CD4-positive, alpha-beta T cell treated with Interleukin-17A for 1 hour (primary cell): ENCODE results near the gene LOXL3.
"Not testable (repeated sequence)": the region's sequence is repeated elsewhere in the genome, so short reads cannot be mapped to it uniquely, and the experiment has no call there.

Source experiments
- DNase-seq: peaks from one replicate; pipeline ENCODE4 v3.0.0-alpha.2; 2020

The LOXL3 gene

DNA sequence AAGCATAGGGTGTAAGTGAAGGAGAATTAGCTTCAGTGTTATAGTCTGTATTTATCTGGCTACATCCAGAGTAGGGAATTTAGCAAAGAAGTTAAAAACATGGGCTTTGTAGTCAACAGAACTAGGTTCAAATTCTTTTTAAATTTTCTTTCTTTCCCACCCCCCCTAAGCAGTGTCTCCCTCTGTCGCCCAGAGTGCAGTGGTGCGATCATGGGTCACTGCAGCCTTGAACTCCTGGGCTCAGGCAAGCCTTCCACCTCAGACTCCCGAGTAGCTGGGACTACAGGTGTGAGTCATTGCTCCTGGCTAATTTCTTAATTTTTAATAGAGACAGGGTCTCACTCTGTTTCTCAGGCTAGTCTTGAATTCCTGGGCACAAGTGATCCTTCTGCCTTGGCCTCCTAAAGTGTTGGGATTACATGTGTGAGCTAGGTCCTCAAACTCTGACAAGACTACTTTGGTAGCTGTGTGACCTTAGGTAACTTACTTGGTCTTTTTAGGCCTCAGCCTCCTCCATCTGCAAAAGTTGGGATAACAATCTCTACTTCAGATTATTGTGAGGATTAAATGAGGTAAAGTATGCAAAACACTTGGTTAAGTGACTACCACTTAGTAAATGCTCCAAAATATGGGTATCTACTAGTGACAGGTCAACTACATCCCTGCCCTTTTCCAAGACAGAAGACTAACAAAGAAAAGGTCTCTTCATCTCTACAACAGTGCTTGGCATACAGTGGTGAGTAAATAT, 18.6 kb upstream of the LOXL3 start:
- no peak for DNase-seq

DNA sequence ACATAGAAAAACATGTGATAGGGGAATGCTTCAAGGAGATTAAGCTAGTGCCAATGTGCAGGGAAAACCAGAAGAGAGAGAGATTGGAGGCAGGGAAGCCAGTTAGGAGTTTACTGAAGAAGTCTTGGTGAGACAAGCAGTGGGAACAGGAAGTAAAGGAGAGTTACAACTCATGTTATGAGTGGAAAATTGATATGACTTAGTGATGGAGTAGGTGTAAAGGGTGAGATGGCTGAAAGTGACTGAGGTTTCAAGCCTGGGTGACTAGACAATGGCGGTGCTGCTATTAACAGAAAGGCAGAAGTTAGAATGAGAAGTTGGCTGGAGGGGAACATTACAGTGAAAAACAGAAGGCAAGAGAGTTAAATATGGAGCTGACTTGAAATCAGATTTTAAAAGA, 17.3 kb upstream of the LOXL3 start:
- no peak for DNase-seq

DNA sequence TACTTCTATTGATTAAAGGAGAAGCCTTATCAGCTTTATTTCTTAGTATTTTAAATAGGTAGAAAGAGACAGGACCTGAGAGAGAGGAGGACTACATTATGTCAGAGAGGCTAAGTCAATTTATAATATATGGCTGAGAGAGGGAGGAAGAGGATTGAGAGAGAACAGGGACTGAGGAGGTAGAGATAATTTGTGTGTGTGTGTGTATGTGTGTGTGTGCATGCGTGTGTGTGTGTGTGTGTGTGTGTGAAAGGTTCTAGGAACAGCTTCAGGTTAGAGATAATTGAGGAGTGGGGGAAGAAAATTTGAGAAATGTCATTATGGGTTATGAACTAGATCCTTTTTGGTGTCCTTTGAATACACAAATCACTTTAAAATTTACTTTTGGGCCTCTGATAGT, 15.9 kb upstream of the LOXL3 start:
- DNase-seq = no peak

DNA sequence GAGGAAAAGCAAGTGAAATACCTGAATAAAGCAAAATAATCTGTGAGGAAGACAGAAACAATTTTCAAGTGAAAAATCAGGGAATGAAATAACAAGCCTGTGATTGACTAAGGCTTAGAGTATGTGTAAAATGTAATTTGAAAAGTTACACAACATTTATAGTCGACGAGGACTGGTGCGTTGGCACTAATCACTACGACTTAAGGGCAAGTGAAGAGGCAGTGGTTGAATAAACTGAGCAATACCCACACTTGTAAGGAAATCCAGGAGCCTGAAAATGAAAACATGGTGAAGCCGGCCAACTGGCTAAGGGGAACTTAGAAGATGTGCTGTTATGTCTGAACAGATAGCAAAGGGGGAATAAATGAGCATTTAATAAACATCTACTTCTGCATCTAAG, 14.1 kb upstream of the LOXL3 start:
- no peak for DNase-seq

DNA sequence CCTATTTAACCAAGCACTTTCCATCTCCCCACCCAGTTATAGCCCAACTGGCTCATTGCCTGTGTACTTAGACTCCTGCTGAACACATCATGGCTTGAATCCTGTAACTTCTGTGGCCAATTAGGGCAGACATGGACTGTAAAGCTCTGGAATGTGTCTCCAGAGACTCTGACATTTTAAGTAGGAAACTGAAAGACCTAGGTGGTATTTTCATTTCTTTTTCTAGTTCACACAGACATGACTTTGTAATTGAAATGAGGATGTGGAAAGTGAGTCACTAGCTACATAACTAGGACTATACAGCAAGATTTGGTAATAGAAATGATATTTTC, 13.0 kb upstream of the LOXL3 start:
- DNase-seq = no peak

DNA sequence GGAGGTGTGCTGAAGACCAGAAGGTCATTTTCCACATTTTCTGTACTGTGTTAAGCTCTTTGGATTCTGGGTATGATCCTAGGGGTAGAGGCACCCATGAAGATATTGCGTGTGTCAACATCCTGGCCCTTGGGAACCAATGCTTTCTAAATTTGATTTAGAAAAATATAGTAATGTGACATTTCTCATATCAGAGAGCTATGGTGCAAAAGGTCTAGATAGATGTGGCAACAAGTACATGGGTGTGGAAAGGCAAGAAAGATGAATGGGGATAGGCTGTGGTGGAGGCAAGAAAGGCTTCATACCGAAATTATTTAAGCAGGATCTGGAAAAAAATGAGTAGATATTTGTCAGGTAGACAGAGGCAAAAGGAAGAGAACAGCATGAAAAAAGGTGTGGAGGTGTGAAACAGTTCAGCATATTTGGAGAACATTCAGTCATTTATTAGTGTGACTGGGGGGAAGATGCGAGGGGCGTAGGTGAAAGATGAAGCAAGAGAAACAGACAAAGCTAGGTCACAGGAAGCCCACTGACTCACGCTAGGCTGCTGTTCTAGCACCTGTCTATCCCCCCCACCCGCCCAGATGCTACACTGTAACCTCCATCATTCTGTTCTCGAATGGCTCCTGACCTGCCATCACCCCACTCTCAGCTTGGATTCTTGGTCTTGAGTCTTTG, 12.5 kb upstream of the LOXL3 start:
- no peak for DNase-seq

DNA sequence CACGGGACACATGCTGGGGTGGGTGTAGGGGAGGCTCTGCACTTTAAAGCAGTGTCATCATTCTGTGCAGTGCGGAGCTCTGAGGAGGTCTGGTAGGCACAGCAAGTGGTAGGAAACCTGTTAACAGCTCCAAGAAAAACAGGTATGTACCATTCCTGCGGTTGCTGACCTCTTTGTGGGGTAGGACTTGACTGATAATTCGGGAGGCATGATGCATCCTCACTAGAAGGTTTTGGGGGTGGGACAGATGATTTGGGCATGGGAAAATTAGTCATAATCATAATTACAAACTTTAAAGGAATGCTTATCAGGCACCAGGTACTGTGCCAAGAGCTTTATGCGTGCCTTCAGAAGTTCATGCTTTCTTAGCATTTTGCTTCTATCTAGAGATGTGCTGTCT, 10.5 kb upstream of the LOXL3 start:
- DNase-seq = no peak

DNA sequence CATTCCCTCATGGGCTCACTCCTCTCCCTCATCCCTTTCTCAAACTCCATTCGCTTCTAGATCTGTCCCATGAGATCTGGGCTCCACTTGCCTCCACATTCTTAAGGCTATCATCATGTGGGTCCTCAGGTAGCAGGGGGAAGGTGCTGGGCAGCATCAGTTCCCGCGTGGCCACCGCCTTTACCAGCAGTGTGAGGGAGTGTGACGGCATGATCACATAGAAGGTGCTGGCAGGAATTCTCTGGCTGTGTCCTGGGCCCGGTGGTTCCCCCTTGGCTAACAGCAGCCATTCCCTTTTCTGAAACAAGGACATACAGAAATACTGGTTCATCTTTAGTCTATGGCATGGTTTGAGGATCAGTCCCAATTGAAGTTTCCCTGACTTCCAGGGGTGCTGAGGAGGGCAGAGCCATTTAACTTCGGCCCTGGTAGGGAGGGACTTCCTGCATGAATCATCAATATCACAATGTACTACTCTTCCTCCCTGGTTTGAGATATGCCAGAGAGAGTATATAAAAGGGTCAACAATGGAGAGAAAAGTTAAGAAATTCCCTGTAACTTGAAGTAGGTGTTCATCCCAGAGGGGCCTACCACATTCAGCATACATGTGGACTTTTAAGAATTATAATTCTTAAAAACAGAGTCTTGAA, 8.5 kb upstream of the LOXL3 start:
- no peak for DNase-seq

DNA sequence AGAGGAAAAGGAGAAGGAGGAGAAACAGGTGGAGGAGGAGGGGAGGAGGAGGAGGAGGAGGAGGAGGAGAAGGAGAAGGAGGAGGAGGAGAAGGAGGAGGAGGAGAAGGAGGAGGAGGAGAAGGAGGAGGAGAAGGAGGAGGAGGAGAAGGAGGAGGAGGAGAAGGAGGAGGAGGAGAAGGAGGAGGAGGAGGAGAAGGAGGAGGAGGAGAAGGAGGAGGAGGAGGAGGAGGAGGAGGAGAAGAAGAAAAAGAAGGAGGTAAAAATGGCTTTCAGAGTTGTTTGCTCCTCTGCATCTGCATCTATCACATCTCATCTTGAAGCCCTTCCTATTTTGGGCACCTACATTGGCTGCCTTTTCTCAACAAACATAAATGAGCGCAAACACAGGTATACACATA, 7.3 kb upstream of the LOXL3 start:
- DNase-seq = not testable (repeated sequence)

DNA sequence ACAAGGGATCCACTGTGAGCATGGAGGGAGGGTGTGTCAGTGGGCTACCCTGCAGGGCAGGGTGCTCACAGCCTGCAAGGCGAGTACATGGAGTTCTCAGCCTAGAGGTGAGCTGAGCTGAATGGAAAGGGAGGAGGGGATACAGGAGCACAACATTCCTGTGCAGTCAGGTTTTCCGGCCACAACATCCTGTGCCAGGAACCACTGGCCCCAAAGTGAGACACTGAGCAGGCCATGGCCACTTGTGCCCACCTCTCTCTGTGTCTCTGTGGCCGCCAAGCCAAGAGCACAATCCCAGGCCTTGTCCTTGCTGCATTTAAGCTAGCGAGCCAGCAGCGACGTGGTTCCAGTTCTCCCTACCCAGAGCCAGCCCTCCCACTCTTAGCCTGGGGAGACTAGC, 6.8 kb upstream of the LOXL3 start:
- DNase-seq = no peak

DNA sequence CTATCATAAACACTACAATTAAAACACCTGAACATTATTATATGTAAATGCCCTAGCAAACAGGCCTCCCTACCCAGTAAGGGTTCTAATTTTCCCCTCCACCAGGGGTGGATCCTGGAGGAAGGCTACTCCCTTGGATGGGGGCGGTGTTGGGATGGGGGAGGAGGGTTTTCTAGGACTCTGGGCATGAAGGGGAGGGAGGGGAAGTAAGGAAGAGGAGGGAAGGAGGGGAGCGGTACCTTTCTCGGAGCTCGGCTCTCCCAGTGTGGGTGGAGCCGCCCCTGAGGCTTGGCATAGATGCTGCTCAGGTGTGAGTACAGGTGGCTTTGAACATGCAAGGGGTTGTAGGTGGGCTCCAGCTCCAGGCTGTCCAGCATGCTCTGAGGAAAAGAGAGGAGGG, 6.2 kb upstream of the LOXL3 start:
- no peak for DNase-seq

DNA sequence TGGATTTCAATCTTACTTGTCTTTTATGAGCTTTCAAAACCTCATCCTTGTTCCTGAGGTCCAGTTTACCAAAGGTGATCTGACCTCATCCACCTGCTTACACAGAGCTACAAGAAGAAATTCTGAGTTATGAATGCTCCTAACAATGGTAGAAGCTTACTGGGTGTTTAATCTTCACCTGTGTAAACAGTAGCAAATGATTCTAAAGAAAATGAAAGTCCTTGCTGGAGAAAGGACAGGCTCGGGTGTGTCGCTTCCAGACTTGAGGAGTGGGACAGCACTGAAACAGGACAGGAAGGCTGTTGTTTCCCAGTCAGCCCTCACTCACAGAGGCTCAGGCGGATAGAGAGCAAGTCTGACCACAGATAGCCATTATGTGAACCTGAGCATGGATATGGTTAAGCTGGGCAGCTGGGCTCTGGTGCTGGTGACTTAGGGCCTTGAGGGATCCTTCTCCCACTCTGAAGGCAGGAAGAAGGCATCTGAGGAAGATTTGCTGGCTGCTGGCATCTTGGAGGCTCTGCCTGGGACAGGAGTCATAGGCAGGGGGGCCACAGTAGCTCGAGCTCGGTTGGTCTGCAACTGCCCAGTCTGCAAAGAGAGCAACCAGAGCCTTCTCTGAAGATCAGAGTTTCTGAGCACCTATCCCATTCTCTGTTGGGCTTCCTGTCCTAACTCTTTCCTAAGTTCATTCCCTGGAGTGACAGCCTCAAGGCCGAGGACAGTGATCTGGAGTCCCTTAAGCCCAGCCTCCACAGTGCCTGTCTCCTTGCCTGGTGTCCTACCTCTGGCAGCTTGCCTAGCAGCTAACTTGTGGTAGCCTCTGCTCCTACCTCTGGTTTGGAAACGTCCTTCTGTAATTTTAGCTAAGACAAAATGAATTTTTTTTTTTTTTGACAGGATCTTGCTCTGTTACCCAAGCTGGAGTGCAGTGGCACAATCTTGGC, 4.8 kb upstream of the LOXL3 start:
- DNase-seq = no peak

DNA sequence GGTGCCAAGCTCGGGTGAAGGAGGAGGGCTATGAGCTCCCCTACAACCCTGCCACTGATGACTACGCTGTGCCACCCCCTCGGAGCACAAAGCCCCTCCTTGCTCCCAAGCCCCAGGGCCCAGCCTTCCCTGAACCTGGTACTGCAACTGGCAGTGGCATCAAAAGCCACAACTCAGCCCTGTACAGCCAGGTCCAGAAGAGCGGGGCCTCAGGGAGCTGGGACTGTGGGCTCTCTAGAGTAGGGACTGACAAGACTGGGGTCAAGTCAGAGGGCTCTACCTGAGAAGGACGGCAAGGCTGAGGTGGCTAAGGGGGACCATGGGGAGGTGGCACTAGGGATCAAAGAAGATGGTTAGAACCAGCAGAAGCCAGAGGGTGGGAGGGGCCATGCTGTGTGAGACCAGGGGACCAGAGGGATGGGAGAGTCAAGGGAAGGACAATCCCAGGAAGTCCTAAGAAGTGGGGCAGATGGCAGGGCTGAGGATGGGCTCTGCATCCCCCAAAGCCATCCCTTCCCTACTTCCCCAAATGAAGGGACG, 3.2 kb upstream of the LOXL3 start:
- no peak for DNase-seq

DNA sequence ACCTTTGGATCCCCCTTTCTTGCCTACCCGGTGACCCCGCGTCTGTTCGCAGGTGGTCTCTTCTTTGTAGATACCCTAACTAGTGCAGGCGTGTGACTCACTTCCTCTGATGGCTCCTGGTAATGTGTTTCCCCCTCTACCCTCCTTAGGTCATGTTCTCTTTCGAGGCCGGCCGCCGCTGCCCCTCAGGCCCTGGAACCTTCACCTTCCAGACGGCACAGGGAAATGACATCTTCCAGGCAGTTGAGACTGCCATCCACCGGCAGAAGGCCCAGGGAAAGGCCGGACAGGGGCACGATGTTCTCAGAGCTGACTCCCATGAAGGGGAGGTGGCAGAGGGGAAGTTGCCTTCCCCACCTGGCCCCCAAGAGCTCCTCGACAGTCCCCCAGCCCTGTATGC, 2.4 kb upstream of the LOXL3 start:
- no peak for DNase-seq

DNA sequence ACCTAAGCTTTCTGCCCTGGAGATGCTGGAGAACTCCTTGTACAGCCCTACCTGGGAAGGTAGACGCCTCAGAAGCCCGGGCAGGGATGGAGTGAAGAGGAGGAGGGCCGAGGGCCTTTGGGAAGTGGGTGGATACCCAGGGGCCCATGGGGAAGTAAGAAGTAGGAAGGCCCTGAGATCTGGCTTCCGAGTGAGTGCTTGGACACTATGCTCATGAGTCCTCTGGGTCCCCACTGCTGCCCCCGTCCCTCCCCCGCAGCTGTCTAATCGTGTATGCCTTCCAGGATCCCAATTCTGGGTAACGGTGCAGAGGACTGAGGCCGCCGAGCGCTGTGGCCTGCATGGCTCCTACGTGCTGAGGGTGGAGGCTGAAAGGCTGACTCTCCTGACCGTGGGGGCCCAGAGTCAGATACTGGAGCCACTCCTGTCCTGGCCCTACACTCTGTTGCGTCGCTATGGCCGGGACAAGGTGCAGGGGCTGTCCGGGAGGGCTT, 1.9 kb upstream of the LOXL3 start:
- no peak for DNase-seq

DNA sequence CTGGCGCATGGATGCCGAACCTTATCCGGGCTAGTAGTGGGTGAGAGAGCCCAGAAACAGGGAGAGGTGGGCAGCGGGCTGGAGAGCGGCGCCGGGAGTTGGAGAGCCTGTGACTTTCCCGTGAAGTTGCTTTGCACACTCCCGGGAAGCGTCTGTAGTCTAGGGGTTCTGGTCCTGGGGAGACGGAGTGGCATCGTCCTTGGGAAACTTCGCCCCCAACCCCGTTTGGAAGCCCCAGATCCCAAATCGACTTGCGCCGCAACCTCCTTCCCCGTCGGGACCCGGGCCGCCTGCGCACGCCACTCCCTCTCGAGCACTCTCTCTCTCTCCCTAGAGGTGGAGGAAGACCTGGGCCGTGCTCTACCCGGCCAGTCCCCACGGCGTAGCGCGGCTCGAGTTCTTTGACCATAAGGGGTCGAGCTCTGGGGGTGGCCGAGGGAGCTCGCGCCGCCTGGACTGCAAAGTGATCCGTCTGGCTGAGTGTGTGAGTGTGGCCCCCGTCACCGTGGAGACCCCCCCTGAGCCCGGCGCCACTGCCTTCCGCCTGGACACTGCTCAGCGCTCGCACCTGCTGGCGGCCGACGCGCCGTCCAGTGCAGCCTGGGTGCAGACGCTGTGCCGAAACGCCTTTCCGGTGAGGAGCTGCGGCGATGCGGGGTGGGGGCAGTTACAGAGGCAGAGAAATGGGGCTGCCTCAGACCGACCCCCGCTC, 1.2 kb upstream of the LOXL3 start:
- DNase-seq = peak; percentile 54

DNA sequence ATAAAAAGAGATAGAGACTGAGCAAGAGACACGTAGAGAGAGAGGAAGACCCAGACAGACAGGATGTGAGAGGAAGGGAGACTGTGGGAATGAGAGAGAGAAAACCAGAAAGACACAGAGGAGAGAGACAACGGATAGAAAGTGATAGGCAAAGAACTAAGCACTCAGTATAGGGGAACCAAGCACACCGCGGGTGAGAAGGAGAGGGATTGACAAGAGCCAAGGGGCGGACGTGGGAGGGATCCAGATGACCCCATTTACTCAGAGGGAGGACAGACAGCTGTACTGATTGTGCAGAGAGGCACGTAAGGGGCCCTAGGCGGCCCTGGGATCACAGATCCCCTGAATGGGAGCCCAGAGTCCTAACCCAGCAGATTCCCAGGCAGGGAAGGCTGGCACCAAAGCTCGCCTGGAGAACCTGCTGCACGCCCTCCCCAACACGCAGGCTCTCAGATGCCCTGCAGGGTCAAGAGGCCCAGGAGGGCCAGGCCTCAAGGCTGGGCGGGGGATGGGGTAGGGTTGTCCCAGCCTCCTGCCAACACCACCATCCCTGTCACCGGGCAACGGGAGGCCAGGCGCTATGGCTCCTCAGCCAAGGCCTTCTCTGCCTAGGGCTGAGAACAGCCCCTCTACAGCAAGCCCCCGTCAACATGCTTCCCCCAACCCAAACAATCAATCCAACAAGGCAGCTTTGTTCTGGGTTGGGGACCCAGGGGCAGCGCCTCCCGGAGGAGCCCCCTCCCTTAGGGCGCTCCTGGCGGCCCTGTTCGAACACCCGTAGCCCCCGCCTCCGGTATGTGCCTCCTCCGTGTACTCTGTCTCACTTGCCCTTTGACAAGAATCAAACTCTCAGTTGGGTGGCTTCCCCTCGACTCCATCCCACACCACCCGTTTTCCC, 579 bp downstream of the LOXL3 start:
- no peak for DNase-seq

DNA sequence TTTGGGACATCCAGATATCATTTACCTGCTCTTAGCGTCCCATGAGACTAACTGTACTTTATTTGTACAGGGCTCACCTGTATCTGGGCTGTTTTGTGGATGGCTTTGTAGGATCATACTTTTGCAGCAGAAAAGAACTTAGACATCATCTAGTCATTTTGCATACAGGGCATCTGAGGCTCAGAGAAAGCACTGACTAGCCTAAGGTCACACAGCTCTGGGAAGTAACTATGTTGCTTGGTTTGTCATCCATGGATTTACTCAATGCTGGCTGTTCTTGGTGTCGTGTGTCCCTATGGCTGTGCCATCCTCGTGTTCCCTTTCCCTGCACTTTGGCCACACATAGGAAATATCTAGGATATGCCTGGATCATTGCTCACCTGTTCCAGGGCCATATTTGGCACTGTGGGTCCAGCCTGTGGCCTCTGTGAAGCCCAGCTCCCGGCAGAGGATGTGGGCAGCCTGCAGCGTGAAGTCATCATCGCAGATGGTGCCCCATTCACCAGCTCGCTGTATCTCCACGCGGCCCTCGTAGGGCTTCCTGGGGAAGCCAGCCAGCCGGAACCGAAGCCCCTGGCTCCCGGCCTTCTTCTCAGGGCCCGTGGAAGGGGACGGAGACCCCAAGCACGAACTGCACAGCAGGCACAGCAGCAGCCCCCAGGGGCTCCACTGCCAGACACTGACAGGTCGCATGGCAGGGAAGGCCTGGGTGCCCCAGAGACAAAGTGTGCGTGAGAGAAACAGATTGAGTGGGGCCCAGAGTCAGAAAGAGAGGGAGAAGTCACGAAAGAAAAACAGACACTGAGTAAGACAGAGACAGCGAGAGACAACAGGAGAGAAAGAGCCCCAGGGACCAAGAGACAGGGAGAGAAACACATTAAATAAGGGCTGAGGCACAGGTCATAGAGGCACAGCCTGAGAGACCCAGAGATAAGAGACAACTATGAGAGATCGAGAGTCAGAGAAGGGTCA, 1.5 kb downstream of the LOXL3 start:
- DNase-seq = no peak

DNA sequence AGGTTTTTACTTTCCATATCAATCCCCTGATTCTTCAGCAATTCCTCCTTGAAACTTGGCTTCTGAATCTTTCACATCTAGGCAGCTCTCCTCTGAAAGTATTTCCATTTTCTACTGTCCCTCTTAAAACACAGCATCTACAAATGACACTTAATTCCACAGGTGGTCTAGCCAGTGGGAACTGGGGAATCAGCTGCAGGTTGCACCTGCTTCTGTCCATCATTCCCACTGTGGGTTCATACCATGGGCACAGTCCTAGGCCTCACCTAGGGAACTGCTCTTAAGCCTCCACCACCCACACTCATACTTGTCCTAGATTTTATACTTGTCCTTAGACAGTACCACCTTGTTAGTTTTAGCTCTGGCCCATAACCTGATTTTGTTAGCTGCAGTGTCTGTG, 2.2 kb downstream of the LOXL3 start:
- DNase-seq = no peak

DNA sequence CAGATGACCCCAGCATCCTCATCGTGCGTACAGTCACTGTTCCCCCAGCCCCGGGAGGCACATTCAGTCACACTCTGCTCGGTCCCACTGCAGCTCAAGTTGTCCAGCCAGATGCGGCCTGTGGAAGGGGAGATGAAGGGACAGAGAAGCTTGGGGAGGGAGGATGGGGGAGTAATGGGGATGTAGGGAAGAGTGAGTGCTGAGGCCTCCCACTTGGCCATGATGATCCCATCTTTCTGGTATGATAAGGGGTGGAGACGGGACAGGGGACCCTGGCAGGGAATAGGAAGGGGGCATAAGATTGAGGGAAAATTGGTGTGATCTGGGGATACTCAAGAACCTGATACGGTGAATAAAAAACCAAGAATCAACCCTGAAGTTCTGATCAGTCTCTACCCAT, 3.5 kb downstream of the LOXL3 start:
- DNase-seq = no peak
